LHCN-M2 (cell line): ENCODE results near the gene COA5. TPM values are rescaled to one million over a fixed set of nuclear protein-coding genes. Genes with fewer than 3 reads are reported as not detected.
A peak's percentile ranks its signal among the peaks of the same experiment; 100 is the strongest.
"Not testable (repeated sequence)": the region's sequence is repeated elsewhere in the genome, so short reads cannot be mapped to it uniquely, and the experiment has no call there.

Source experiments
- DNase-seq: peaks from one replicate; pipeline ENCODE4 v3.0.0-alpha.2; 2012; ENCODE audit warnings: low read depth
- total RNA-seq: library from RNA; depleted of rRNA; stranded (reverse); fragments of >200 nt; gene quantifications from 2 replicates; pipeline ENCODE4 v1.2.3, GENCODE V29; 2014

The COA5 gene
- total RNA-seq, 1 experiment from 2014 or later: 28.3 TPM

GRCh38 chr2:98606431-98606830, 1.9 kb downstream of the COA5 start:
- no peak for DNase-seq

DNA sequence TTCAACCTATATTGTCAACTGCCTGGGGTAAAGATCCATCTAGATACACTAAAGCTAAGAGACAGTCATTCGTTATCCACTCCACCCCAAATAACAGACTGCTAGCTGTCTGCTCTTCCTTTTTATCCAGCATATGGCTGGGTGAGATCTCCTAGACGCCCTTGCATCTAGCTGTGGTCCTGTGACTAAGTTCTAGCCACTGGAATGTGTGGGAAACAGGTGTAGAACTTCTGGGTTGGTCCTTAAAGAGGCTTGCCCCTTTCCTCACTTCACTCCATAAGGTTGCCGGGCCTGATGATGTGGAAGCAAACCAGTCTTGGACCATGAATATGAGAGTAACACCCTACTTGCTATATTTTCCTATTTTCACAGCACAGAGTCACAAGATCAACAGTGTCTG, 3.2 kb downstream of the COA5 start:
- DNase-seq: peak; percentile 47

DNA sequence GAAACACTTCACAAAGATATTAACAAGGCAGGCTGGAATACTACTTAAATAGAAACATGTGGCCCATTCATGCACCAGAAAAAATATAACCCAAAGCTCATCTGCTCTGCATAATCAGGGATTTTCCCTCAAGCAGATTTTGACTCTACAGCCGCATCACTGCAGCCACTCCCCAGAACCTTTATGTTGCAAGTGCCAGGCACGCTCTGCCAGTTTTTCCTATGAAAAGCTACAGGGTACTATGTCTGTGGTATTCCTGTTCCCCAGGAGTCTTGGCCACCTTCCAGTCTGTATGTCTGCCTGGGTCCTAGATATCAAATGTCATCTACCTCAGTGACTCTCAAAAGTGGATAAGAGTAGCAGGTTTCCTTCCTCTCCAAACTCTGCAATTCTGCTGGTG, 3.8 kb downstream of the COA5 start:
- no peak for DNase-seq

DNA sequence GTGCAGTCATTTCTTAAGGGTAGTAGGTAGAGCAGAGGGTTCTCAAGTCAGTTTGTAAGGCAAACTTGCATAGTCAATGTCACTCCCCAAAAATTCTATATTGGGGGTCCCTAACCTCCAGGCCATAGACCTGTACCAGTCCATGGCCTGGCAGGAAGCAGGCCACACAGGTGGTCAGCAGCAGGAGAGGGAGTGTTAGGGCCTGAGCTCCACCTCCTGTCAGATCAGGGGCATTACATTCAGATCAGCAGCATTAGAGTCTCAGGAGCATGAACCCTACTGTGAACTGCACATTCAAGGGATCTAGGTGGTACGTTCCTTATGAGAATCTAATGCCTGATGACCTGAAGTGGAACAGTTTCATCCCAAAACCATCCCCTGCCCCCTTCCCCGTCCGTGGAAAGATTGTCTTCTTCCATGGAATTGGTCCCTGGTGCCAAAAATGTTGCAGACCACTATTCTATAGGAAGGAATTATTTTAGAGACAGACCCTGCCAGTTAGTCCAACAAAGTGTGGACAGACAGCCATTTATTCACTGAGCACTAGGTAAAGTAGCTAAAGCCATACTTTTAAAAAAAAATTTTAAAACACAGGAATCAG, 6.7 kb downstream of the COA5 start:
- peak; percentile 20 for DNase-seq

DNA sequence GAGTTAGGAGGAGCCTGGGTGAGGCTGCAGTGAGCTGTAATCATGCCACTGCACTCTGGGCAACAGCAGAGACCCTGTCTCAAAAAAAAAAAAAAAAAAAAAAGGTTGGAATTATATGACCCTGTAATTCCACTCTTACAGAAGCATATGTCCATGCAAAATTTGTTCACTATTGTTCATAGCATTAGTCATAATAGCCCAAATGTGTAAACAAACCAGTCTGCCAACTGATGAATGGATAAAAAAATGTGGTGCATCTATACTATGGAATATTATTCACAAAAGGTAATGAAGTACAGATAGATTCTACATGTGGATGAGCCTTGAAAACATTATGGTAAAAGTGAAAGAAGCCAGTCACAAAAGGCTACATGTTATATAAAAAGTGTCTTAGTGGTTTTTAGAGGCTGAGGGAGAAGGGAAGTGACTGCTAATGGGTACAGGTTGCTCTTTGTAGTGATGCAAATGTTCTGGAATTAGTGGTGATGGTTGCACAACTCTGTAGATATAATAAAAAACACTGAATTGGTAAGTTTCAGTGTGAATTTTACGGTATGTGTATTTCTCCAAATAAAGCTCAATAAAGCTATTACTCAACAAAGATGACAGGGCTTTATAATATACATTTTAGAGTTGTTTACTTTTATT, 9.4 kb downstream of the COA5 start:
- peak; percentile 60 for DNase-seq

DNA sequence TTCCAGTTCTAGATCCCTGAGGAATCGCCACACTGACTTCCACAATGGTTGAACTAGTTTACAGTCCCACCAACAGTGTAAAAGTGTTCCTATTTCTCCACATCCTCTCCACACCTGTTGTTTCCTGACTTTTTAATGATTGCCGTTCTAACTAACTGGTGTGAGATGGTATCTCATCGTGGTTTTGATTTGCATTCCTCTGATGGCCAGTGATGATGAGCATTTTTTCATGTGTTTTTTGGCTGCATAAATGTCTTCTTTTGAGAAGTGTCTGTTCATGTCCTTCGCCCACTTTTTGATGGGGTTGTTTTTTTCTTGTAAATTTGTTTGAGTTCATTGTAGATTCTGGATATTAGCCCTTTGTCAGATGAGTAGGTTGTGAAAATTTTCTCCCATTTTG, 13.6 kb downstream of the COA5 start:
- not testable (repeated sequence) for DNase-seq

DNA sequence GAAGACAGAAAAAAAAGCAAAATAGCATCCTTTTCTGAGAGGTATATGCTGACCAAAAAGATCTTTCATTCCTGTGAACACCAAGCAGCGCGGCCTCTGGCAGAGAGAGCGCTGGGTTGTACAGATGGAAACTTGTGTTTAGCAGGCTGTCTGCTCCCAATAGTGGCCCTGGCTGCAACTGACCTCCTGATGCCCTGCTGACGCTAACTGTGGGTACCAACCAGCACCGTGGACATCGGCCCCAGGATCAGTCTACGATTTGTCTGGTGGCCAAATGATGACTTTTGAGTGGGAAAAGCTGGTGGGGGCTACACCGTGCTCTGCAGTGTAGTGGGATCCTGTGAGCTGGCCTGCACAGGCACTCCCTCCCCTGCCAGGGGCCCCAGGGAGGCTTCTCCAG, 15.7 kb downstream of the COA5 start:
- DNase-seq: no peak

GRCh38 chr2:98589489-98589888, 18.8 kb downstream of the COA5 start:
- DNase-seq: no peak

GRCh38 chr2:98588880-98589431, 19.4 kb downstream of the COA5 start:
- DNase-seq: no peak

GRCh38 chr2:98586551-98587140, 21.7 kb downstream of the COA5 start:
- DNase-seq: no peak

DNA sequence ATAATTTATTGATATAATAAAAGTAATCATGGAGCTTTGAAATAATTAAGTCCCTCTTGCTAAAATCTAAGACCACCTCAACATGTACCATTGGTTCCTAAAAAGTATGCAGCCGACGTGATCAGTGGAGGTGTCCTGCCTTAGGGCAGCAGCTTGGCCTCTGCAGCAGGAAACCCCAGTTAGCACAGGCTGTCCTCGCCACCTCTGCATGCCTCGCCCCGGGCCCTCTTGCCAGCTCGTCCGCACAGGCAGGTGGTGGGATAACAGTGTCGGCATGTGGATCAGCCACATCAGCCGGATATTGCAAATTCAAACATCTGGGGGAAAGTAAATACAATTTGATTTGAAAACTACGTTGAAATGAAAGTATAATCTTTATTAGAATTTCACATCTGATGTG, 22.9 kb downstream of the COA5 start:
- no peak for DNase-seq

DNA sequence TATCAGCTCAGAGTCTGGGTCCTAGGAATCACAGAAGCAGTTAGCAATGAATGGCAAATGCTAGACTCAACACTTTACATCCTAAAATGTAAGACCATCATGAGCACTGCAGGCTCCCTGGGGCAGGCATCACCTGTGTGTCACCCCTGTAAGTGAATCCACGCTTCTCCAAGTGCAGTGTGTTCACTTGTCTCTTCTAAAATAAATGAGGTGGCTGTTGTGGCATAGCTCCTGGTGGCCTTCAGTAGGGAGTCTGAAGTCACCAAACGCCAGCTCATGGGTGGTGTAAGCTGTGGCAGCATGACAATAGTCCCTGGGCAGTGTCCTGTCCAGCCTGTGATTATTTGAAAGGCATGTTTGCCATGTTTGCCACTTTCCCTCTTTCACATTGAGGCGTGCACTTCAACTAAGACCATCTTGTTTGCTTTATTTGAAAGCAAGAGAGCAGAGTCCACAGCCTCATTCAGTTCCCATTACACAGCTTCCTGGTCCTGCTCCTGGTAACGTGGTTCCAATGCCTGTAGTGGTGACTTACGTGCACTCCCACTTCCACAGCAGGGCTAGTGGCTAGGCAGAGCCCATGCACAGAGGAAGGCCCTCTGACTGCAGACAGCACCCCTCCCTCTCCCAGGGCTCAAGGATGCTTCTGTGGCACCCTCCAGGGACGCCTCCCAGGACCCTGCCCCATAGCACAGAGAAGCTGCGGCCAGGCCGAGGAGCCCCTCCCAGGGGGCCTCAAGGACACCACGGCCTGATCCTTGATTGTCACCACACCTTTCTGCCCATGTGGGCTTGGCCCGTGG, 24.3 kb downstream of the COA5 start:
- DNase-seq: no peak

- no peak for DNase-seq
Measured at GRCh38 chr2:98583276-98583675, 25.0 kb downstream of the COA5 start.

GRCh38 chr2:98582523-98582922, 25.8 kb downstream of the COA5 start:
- DNase-seq: no peak

GRCh38 chr2:98580656-98581284, 27.5 kb downstream of the COA5 start:
- DNase-seq: no peak

- DNase-seq: no peak
Measured at GRCh38 chr2:98579926-98580325, 28.4 kb downstream of the COA5 start.

DNA sequence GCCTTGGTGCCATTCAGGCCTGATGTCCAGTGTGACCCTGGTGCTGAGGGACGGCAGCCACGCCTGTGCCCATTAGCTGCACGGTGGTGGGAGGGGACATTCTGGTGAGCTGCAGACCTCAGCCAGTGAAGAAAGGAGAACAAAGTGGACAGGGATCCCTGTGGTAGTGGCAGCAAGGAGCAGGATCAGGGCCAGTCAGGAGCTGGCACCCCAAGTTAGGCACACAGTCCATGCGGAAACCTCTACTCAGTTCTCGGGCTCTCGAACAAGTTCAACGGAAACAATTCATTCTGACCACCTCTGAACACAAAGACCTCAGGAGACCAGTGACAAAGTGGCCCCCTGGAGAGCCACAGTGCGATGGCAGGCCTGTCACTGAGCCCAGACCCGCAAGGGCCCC, 30.1 kb downstream of the COA5 start:
- DNase-seq: no peak

DNA sequence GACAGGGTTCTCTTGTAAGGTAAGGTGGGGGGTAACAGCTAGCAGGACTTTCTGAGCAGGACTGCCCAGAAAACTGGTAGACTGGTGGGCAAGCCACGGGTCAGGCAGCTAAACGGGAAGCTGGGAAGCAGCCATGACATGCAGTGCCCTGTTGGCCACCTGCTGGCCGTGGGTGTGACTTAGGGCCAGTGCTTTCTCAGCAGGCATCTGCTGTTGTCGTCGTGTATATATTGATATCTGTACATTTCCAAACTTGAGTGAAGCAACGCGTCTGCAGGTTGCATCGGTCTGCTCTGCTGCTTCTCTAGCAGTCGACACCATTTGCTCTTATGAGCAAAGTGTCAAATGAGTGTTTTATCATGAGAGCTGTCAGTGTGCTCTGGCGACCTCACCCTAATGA, 31.0 kb downstream of the COA5 start:
- DNase-seq: no peak

- no peak for DNase-seq
Measured at GRCh38 chr2:98576666-98577312, 31.5 kb downstream of the COA5 start.

- DNase-seq: no peak
Measured at GRCh38 chr2:98573426-98573825, 34.9 kb downstream of the COA5 start.

DNA sequence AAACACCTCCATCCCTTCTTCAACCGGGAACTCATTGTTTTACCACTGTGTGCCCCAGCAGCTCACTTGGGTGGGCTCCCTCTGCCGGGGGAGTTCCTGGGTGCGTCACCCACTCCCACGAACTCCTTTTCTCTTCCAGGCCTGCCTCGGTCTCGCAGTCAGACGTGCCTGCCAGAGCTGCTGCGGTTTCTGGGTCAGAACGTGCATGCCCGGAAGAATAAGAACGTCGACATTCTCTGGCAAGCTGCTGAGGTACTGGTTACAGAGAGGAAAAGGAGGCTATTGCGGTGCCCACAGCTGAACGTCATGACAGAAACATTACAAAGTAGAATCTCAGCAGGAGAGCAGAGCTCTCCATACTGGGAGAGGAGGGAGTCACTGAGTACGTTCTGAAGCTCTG, 35.6 kb downstream of the COA5 start:
- DNase-seq: no peak
